Thymus (tissue), 11 donors: ENCODE results near the gene PIK3R6. TPM values are rescaled to one million over a fixed set of nuclear protein-coding genes. Genes with fewer than 3 reads are reported as not detected.
A peak's percentile ranks its signal among the peaks of the same experiment; 100 is the strongest.
"Not testable (repeated sequence)": the region's sequence is repeated elsewhere in the genome, so short reads cannot be mapped to it uniquely, and the experiment has no call there.

Source experiments
- DNase-seq, 9 donors: peaks; one replicate each; pipeline ENCODE4 v3.0.0-alpha.2; 2013; ENCODE audit warnings: low spot score in 9 of 9, low read depth in 6 of 9, missing footprints in 1 of 9
- H3K27ac ChIP-seq, 2 donors: one replicate each; pipeline ENCODE4 v1.5.1; 2013; ENCODE audit warnings: control low read depth in 1 of 2, low read depth in 1 of 2, low read length in 1 of 2, mild to moderate bottlenecking in 1 of 2, moderate library complexity in 1 of 2
- H3K27me3 ChIP-seq, 2 donors: one replicate each; pipeline ENCODE4 v1.5.1; 2013; ENCODE audit warnings: low read length in 1 of 2; ENCODE audit not compliant: control insufficient read depth in 2 of 2, insufficient read depth in 1 of 2
- H3K36me3 ChIP-seq, 2 donors: one replicate each; pipeline ENCODE4 v1.5.1; 2013; ENCODE audit warnings: low read length in 1 of 2, mild to moderate bottlenecking in 1 of 2, moderate library complexity in 1 of 2; ENCODE audit not compliant: control insufficient read depth in 2 of 2, insufficient read depth in 2 of 2
- H3K4me1 ChIP-seq, 2 donors: one replicate each; pipeline ENCODE4 v1.5.1; 2013; ENCODE audit warnings: low read length in 2 of 2; ENCODE audit not compliant: control insufficient read depth in 2 of 2, insufficient read depth in 2 of 2
- H3K4me3 ChIP-seq, 2 donors: one replicate each; pipeline ENCODE4 v1.5.1; 2013; ENCODE audit warnings: low read length in 2 of 2, control low read depth in 1 of 2, mild to moderate bottlenecking in 1 of 2
- H3K9me3 ChIP-seq, 2 donors: one replicate each; pipeline ENCODE4 v1.5.1; 2013; ENCODE audit warnings: low read length in 1 of 2, mild to moderate bottlenecking in 1 of 2; ENCODE audit not compliant: control insufficient read depth in 2 of 2, insufficient read depth in 1 of 2
- WGBS: extraction: QIAGEN DNeasy Blood & Tissue Kit; methylation state at CpG from one replicate; pipeline ENCODE4 v1.1.7; 2013; 5-methylcytosine and 5-hydroxymethylcytosine counted together
- polyA plus RNA-seq: library from polyadenylated mRNA; stranded (reverse); fragments of 200-250 nt; gene quantifications from one replicate; pipeline ENCODE4 v1.2.3, GENCODE V29; 2013
- total RNA-seq: library from RNA; stranded (reverse); fragments of 120-200 nt; gene quantifications from one replicate; pipeline ENCODE4 v1.2.4, GENCODE V29; 2013
- donor health status: healthy.

PIK3R6 gene
- total and polyA plus RNA-seq, 2 donors, result 1.9 to 2.1 TPM

DNA sequence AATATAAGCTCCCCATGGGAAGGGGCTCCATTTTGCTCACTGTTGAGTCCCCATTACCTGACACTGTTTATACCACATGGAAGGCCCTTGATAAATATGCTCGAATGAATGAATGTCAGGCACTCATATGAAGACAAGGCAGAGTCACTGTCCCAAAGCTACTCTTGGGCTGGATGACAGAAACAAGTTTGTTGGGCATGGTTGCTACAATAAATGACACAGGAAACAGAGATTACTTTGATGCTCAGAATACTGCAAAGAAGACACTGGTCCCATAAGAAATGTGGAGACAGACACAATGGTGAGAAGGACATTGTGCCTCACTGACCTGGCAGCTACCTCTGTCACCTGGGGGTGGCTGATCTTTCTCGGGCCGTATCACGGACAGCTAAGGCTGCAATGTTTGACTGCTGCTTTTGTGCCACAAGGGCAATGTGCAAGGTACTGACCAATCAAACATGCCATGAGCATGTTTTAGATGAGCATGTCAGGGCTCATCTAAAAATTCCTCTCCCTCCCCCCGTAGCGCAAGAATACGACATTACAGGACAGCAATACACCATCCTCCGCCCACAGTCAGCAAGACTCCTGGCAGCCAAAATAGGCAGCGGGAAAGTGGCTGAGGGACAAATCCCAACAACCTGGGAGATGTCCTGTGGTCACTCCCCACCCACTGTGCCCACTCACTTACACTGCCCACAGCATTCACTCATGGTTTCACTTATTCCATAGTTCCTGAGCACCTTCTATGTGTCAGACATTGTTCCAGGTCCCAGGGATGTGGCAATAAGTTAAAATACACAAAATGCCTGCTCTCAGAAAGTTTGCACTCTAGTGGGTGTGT lies 5.0 kb downstream of the PIK3R6 start:
- WGBS, result 94% methylated on average over 9 of the region's 9 CpGs
- no peak overlapping the region for H3K27ac ChIP-seq
- peaks cover 9 to 65% of the 10 kb centered on the region in 2 donors for H3K4me1 ChIP-seq

DNA sequence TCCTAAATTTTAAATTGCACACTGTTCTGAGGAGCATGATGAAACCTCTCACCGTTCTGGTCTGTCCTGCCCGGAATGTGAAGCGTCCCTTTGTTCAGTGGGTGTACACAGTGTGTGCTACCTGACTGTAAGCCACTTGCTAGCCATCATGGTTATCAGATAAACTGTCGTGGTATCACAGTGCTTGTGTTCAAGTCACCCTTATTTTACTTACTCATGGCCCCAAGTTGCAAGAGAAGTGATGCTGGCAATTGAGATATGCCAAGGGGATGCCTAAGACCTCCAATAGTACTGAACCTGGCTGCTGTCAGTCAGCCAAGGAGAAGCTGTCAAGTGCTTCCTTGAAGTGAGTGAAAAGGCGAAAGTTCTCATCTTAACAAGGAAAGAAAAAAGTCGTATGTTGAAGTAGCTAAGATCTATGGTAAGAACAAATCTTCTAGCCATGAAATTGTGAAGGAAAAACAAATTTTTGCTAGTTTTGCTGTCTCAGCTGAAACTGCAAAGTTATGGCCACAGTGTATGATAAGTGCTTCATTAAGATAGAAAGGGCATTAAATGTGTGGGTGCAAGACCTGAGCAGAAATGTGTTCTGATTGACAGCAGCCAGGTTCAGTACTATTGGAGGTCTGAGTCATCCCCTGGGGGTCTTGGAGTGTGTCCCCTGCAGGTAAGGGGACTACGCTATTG lies 5.8 kb downstream of the PIK3R6 start:
- H3K27me3 ChIP-seq, result no peaks in the 10 kb centered on the region
- no peak for DNase-seq
- peaks cover 0 to 3% of the 10 kb centered on the region in 2 donors for H3K36me3 ChIP-seq
- peaks cover 16 to 64% of the 10 kb centered on the region in 2 donors for H3K4me1 ChIP-seq
- 87% methylated on average over 7 of the region's 7 CpGs for WGBS
- H3K9me3 ChIP-seq, result no peaks in the 10 kb centered on the region
- peak overlapping the region in 1 of 2 donors; percentile 37 for H3K27ac ChIP-seq
- no peak overlapping the region for H3K4me3 ChIP-seq

More for the DNA sequence above, 5.0 kb downstream of the PIK3R6 start:
- Histone ChIP-seq H3K36me3 (peaks cover 0 to 3% of the 10 kb centered on the region in 2 donors), H3K4me3 (no peak overlapping the region), H3K27me3 (no peaks in the 10 kb centered on the region), H3K9me3 (no peaks in the 10 kb centered on the region)
- peak in 1 of 9 donors; percentile 43 for DNase-seq

DNA sequence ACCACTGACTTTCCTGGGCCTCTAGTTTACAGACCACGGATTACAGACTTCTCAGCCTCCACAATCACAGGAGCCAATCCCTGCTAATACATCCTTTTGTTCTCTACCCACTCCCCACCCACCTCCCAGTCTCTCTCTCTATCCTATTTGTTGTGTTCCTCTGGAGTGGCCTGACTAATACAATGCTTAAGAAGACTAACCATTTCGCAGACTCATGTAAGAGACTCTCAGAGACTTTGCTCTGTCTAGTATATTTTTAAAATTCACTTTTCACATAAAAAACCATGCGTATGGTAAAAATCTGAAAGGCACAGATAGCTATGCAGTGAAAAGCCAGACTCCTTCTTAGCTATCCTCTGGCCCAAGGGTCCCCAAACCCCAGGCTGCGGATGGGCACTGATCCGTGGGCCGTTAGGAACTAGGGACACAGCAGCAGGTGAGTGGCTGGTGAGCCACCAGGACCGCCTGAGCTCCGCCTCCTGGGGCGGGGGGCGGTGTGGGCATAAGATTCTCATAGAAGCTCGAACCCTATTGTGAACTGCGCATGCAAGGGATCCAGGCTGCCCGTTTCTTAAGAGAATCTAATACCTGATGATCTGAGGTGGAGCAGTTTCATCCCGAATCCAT lies 7.6 kb downstream of the PIK3R6 start:
- Histone ChIP-seq H3K9me3 (no peaks in the 10 kb centered on the region), H3K27ac (no peak overlapping the region), H3K27me3 (no peaks in the 10 kb centered on the region), H3K36me3 (peaks cover 0 to 3% of the 10 kb centered on the region in 2 donors), H3K4me3 (no peak overlapping the region), H3K4me1 (peaks cover 16 to 59% of the 10 kb centered on the region in 2 donors)
- DNase-seq, result no peak
- 97% methylated on average over 14 of the region's 14 CpGs for WGBS

DNA sequence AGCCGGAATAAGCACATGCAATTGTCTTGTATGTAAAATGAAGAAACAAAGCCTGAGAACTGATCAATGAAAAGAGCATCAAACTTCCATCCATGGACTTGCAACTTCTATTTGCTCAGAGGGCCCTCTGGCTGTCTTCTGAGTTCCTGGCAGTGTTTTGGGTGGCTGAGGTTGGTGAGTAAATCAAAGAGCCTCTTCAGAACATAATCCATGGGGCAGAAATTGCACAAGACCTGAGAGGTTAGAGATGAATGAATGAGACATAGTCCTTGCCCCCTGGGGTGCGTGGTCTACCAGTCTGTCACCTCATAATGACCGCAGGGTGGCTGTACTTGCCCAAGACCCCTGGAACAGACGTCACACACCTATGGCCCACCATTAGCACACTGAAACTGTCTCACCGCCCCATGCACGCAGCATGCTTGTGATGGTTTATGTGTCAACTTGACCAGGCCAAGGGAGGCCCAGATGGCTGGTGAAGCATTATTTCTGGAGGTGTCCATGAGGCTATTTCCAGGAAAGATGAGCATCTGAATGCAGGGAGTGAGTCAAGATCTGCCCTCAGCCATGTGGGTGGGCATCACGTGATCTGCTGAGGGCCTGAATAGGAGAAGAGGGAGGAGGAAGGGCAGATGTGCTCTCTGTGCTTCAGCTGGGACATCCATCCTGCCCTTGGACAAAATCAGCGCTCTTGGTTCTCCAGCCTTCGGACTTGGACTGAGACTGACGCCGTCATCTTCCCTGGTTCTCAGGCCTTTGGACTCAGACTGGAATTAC lies 8.3 kb downstream of the PIK3R6 start:
- Histone ChIP-seq H3K4me1 (peaks cover 16 to 58% of the 10 kb centered on the region in 2 donors), H3K4me3 (no peak overlapping the region), H3K27ac (peak overlapping the region in 1 of 2 donors; percentile 48), H3K27me3 (no peaks in the 10 kb centered on the region), H3K36me3 (peaks cover 0 to 3% of the 10 kb centered on the region in 2 donors), H3K9me3 (no peaks in the 10 kb centered on the region)
- DNase-seq, result no peak
- 94% methylated on average over 11 of the region's 11 CpGs for WGBS

DNA sequence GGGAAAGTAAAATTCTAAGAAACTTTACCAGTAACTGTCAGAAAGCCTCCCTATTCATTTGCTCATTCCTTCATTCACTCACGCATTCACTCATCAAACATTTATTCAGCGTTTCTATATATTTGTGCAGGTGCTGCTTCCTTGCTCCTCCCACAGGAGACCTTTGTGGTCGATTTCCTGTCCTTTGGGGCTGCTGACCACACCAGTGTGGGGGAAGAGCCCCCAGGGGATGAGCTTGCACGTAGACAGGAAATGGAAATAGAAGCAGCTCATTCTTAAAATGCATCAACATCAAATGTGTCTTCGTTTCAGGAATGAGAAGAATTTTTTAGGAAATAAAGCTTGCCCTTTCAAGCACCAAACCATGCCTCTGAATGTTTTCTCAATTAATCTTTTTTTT lies 9.6 kb downstream of the PIK3R6 start:
- Histone ChIP-seq H3K4me3 (no peak overlapping the region), H3K27me3 (no peaks in the 10 kb centered on the region), H3K9me3 (no peaks in the 10 kb centered on the region), H3K4me1 (peaks cover 16 to 58% of the 10 kb centered on the region in 2 donors), H3K27ac (peak overlapping the region in 1 of 2 donors; percentile 73), H3K36me3 (peaks cover 0 to 3% of the 10 kb centered on the region in 2 donors)
- WGBS, result 4% methylated on average over 5 of the region's 5 CpGs
- peak in 6 of 9 donors; percentile 25 to 79 (median 48) for DNase-seq

DNA sequence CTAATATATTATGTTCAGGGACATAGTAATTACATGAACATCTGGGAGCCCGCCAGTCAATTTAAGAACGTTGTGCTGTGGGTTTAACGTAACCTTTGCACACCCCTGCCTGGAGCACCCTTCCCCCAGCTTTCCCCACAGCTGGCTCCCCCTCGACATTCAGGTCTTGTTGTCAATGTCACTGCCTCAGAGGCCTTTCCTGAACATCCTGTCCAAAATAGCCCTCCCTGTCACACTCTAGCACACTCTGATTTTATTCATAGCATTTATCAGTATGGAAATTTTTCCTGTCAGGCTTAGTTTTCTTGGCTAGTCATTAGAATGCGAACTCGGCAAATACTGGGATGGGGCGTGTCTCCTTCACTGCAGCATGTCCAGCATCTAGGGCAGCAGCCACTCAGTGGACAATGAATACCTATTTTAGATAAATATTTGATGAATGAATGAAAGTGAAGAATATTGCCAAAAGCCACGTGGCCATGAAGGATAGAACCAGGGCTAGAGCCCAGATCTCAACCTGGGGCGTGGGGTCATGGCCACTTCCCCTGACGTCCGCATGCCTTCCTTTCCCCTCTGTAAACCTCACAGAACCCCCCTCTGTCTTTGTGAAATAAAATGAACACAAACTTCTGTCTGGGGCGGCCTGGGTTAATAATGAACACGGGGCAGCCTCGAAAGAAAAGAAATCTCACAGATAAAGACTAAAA lies 10.5 kb downstream of the PIK3R6 start:
- H3K9me3 ChIP-seq, result no peaks in the 10 kb centered on the region
- 75% methylated on average over 14 of the region's 14 CpGs for WGBS
- H3K27me3 ChIP-seq, result no peaks in the 10 kb centered on the region
- peaks cover 0 to 3% of the 10 kb centered on the region in 2 donors for H3K36me3 ChIP-seq
- peaks cover 12 to 52% of the 10 kb centered on the region in 2 donors for H3K4me1 ChIP-seq
- no peak overlapping the region for H3K27ac ChIP-seq
- peak in 1 of 9 donors; percentile 65 for DNase-seq
- no peak overlapping the region for H3K4me3 ChIP-seq

DNA sequence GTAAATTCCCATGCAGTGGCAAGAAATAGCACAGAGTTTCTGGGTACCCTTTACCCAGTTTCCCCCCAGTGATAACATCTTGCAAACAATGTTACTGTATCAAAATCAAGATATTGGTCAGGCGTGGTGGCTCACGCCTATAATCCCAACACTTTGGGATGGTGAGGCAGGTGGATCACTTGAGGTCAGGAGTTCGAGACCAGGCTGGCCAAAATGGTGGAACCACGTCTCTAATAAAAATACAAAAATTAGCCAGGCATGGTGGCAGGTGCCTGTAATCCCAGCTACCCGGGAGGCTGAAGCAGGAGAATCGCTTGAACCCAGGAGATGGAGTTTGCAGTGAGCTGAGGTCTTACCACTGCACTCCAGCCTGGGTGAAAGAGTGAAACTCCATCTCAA lies 11.3 kb downstream of the PIK3R6 start:
- peaks cover 12 to 46% of the 10 kb centered on the region in 2 donors for H3K4me1 ChIP-seq
- H3K27ac ChIP-seq, H3K4me3 ChIP-seq, H3K9me3 ChIP-seq, DNase-seq, H3K27me3 ChIP-seq, H3K36me3 ChIP-seq: not testable (repeated sequence)
- 95% methylated on average over 6 of the region's 6 CpGs for WGBS

DNA sequence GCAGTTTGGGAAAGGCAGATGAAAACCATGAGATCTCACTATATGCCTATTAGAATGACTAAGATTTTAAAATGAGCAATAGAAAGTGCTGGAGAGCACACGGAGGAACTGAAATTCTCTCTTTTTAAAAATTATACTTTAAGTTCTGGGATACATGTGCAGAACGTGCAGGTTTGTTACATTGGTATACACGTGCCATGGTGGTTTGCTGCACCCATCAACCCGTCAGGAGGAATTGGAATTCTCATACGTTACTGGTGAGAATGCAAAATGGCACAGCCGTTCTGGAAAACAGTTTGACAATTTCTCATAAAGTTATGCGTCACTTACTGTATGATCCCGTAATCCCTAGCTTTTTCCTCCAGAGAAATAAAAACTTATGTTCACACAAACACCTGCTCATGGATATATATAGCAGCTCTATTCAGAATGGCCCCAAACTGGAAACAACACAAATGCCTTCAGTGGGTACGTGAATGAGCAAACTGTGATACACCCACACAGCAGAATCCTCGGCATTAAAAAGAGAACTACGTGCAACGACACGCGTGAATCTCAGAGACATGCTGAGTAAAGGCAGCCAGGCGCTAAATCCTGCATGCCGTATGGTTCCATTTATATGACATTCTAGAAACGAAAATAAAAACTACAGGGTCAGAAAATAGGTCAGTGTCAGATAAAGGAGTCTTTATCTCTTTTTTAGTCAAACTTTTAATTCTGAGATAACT lies 11.8 kb downstream of the PIK3R6 start:
- H3K4me3 ChIP-seq, result no peak overlapping the region
- DNase-seq, result no peak
- H3K36me3 ChIP-seq, result peaks cover 0 to 3% of the 10 kb centered on the region in 2 donors
- no peak overlapping the region for H3K27ac ChIP-seq
- H3K27me3 ChIP-seq, result no peaks in the 10 kb centered on the region
- H3K9me3 ChIP-seq, result no peaks in the 10 kb centered on the region
- 92% methylated on average over 17 of the region's 17 CpGs for WGBS
- peaks cover 12 to 41% of the 10 kb centered on the region in 2 donors for H3K4me1 ChIP-seq
